Measurements from ENCODE around the gene PMPCA. TPM values are rescaled to one million over a fixed set of nuclear protein-coding genes. Genes with fewer than 3 reads are reported as not detected.

Gene PMPCA
- total RNA-seq, 1 donor from 2014 or later: 61.3 TPM

DNA sequence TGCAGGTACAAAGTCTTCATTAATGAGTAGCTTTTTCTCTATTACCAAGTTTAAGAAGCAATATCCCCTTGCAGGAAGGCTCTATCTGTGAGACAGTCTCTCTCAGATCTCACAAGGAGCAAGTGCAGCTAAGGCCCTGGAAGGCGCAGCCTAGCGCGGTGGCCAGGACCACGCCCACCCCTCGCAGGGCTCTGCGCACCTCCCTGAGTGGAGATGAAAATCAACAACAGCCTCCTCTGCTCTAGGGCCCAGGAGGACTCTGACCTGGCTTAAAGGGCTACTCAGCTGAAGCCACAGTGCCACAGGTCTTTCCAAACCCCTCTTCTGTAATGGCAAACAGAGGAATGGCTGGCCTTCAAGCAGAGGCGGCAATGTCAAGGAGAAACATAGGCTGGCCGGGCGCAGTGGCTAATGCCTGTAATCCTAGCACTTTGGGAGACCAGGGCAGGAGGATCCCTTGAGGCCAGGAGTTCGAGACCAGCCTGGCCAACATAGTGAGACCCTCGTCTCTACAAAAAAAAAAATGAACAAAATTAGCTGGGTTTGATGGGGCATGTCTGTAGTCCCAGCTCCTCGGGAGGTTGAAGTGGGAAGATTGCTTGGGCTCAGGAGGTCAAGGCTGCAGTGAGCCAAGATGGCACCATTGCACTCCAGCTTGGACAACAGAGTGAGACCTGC is 60.5 kb downstream of the PMPCA start:
- Mint-ChIP-seq H3K27me3 (ENCODE audit: unreplicated experiment) (no peaks in the 10 kb centered on the region), H3K27ac (ENCODE audit: unreplicated experiment) (no peak overlapping the region), H3K36me3 (ENCODE audit: low read depth, unreplicated experiment) (peaks cover 35% of the 10 kb centered on the region), H3K4me1 (ENCODE audit: unreplicated experiment) (no peaks in the 10 kb centered on the region), H3K9me3 (ENCODE audit: unreplicated experiment) (no peaks in the 10 kb centered on the region), H3K4me3 (ENCODE audit: unreplicated experiment) (peak overlapping the region; percentile 59)
- DNase-seq (ENCODE audit: low spot score): no peak
- TF ChIP-seq CTCF (IDR thresholded peaks at IDR 0.05; ENCODE audit: unreplicated experiment): no peak

DNA sequence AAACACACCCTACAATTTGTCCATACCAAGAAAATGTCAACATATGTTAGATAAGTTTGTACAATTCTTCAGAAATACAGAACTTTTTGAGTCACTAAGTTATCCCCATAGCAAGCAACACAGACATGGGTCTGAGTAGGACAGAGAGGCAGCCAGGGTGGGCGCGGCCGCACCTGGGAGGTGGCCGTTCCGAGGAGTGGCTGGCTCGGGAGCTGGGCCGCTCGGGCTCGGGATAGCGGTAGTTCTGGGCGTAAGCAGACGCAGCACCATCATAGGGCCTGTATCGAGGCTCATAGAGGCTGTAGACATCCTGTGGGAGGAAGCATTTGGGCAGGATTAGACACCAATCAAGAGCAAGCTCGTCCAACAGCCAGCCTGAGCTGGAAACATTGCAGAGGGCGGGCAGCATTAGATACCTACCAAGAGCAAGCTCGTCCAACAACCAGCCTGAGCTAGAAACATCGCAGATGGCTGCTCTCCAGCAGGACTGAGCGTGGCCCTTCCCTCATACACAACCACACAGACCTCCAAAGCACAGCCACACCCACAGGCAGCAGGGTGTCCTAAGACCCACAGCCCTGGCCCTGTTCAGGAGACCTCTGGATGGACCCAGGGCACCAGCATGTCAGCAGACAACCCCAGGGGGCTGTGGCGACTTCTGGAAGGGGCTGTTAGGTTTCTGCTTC is 61.5 kb downstream of the PMPCA start:
- no peaks in the 10 kb centered on the region for H3K27me3 Mint-ChIP-seq (ENCODE audit: unreplicated experiment)
- DNase-seq (ENCODE audit: low spot score): no peak
- H3K36me3 Mint-ChIP-seq (ENCODE audit: low read depth, unreplicated experiment): peaks cover 30% of the 10 kb centered on the region
- H3K4me1 Mint-ChIP-seq (ENCODE audit: unreplicated experiment): no peaks in the 10 kb centered on the region
- no peak for TF ChIP-seq CTCF (IDR thresholded peaks at IDR 0.05; ENCODE audit: unreplicated experiment)
- no peaks in the 10 kb centered on the region for H3K9me3 Mint-ChIP-seq (ENCODE audit: unreplicated experiment)
- H3K27ac Mint-ChIP-seq (ENCODE audit: unreplicated experiment): no peak overlapping the region
- no peak overlapping the region for H3K4me3 Mint-ChIP-seq (ENCODE audit: unreplicated experiment)

- no peak overlapping the region for H3K4me3 Mint-ChIP-seq (ENCODE audit: unreplicated experiment)
- H3K9me3 Mint-ChIP-seq (ENCODE audit: unreplicated experiment): no peaks in the 10 kb centered on the region
- no peak for DNase-seq (ENCODE audit: low spot score)
- no peak overlapping the region for H3K27ac Mint-ChIP-seq (ENCODE audit: unreplicated experiment)
- no peaks in the 10 kb centered on the region for H3K27me3 Mint-ChIP-seq (ENCODE audit: unreplicated experiment)
- no peak for TF ChIP-seq CTCF (IDR thresholded peaks at IDR 0.05; ENCODE audit: unreplicated experiment)
- H3K4me1 Mint-ChIP-seq (ENCODE audit: unreplicated experiment): no peaks in the 10 kb centered on the region
- H3K36me3 Mint-ChIP-seq (ENCODE audit: low read depth, unreplicated experiment): peaks cover 34% of the 10 kb centered on the region
Observed at GRCh38 chr9:136472640-136473353, 62.3 kb downstream of the PMPCA start.

DNA sequence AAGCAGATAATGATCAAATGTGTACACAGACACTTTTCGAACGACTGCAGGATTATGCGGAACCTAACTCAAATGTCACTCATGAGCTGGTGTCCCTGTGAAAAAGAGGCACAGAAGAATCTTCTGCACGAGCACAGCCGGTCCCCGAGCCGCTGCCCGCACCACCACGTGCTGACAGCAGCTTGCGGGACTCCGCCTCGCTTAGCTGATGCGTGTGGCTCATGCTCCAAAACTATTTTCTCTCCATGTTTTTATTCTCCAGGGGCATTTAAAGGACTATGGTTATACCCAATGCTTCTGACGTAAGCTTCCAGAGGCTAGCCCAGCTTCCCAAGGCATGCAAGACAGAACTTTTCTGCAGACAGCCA is 62.9 kb downstream of the PMPCA start:
- Mint-ChIP-seq H3K36me3 (ENCODE audit: low read depth, unreplicated experiment) (peaks cover 36% of the 10 kb centered on the region), H3K9me3 (ENCODE audit: unreplicated experiment) (no peaks in the 10 kb centered on the region), H3K27me3 (ENCODE audit: unreplicated experiment) (no peaks in the 10 kb centered on the region), H3K4me1 (ENCODE audit: unreplicated experiment) (no peaks in the 10 kb centered on the region), H3K4me3 (ENCODE audit: unreplicated experiment) (peak overlapping the region; percentile 51), H3K27ac (ENCODE audit: unreplicated experiment) (no peak overlapping the region)
- DNase-seq (ENCODE audit: low spot score): no peak
- TF ChIP-seq CTCF (IDR thresholded peaks at IDR 0.05; ENCODE audit: unreplicated experiment): no peak

Other genes with a start within 250 kb of the PMPCA start
- gene LHX3, start 205.5 kb upstream of the PMPCA start, total RNA-seq (ENCODE audit: unreplicated experiment): not detected
- 14.0 TPM for gene QSOX2, start 164.8 kb upstream of the PMPCA start, total RNA-seq (ENCODE audit: unreplicated experiment)
- 0.05 TPM for gene CCDC187, start 106.6 kb upstream of the PMPCA start, total RNA-seq (ENCODE audit: unreplicated experiment)
- 31.7 TPM for gene GPSM1, start 83.1 kb upstream of the PMPCA start, total RNA-seq (ENCODE audit: unreplicated experiment)
- gene DNLZ, start 46.9 kb upstream of the PMPCA start, total RNA-seq (ENCODE audit: unreplicated experiment): 14.5 TPM
- gene CARD9, start 37.0 kb upstream of the PMPCA start, total RNA-seq (ENCODE audit: unreplicated experiment): 0.41 TPM
- 13.5 TPM for gene SNAPC4, start 10.5 kb upstream of the PMPCA start, total RNA-seq (ENCODE audit: unreplicated experiment)
- gene ENTR1, start within 50 bp of the PMPCA start, total RNA-seq (ENCODE audit: unreplicated experiment): 45.0 TPM
- 23.6 TPM for gene INPP5E, start 29.2 kb downstream of the PMPCA start, total RNA-seq (ENCODE audit: unreplicated experiment)
- 79.5 TPM for gene SEC16A, start 72.4 kb downstream of the PMPCA start, total RNA-seq (ENCODE audit: unreplicated experiment)
- gene NOTCH1, start 135.4 kb downstream of the PMPCA start, total RNA-seq (ENCODE audit: unreplicated experiment): 312 TPM

All from endothelial cell (in vitro differentiated cells).